ENCODE measurements around the gene GPR3.

DNA sequence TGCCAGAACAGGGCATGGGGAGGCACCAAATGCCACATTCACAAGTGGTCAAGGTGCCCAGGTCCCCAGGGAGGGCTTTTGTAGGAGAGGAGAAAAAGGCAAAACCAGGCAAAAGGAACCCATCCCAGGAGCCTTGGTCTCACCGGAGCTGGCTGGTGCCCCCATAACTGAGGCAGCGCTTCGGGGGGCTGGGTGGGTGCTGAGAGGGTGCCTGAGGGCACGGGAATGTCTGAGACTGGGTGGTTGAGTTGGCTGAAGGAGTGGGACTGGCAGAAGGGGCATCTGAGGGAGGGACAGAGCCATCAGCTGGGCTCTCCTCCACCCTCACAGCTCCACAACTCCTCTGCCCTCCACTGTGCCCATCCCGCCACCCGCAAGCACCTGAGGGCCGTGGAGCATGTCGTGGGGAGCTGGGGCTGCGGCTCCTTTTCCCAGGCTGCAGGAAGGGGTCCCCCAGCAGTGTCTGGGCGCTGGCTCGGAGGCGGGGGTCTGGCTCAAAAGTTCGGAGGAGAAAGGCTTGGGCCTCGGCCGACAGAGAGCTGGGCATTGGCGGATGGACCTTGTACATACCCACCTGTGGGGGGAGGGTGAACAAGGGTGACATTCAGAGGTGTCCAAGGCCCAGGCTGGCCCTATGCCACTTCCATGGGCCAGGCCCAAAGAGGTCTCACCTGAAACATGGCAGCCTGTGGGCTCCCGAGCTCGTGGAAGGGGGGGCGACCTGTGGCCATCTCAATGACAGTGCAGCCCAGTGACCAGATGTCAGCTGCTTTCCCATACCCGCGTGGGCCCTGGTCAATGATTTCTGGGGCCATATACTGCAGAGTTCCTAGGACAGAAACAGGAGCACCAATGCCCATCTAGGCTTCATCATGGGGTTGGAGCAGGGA is 34.1 kb upstream of the GPR3 start:
- TF ChIP-seq, protein P1, sequence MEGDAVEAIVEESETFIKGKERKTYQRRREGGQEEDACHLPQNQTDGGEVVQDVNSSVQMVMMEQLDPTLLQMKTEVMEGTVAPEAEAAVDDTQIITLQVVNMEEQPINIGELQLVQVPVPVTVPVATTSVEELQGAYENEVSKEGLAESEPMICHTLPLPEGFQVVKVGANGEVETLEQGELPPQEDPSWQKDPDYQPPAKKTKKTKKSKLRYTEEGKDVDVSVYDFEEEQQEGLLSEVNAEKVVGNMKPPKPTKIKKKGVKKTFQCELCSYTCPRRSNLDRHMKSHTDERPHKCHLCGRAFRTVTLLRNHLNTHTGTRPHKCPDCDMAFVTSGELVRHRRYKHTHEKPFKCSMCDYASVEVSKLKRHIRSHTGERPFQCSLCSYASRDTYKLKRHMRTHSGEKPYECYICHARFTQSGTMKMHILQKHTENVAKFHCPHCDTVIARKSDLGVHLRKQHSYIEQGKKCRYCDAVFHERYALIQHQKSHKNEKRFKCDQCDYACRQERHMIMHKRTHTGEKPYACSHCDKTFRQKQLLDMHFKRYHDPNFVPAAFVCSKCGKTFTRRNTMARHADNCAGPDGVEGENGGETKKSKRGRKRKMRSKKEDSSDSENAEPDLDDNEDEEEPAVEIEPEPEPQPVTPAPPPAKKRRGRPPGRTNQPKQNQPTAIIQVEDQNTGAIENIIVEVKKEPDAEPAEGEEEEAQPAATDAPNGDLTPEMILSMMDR (IDR thresholded peaks at IDR 0.05) = no peak
- no peak for TF ChIP-seq POLR2A (IDR thresholded peaks at IDR 0.05)
